Heart right ventricle (tissue), 16 donors: ENCODE results near the gene PELI2. TPM values are rescaled to one million over a fixed set of nuclear protein-coding genes. Genes with fewer than 3 reads are reported as not detected.
A peak's percentile ranks its signal among the peaks of the same experiment; 100 is the strongest.

Source experiments
- ATAC-seq, 8 donors: fragments of 200-7000 bp; cut with Tn5 transposase; one replicate each; pipeline ENCODE4 v1.9.1; 2020; ENCODE audit warnings: mild to moderate bottlenecking in 8 of 8, moderate library complexity in 8 of 8, moderate number of reproducible peaks in 1 of 8
- DNase-seq, 2 donors: peaks; one replicate each; pipeline ENCODE4 v3.0.0-alpha.2; 2020
- H3K27ac ChIP-seq, 10 donors: fragments of 200-600 bp; sonication (generic) in 2 of 10; one replicate each; pipeline versions ENCODE4 v1.5.0 to v1.8.0; 2020 to 2022; ENCODE audit warnings: mild to moderate bottlenecking in 3 of 10
- H3K27me3 ChIP-seq, 7 donors: fragments of 200-600 bp; one replicate each; pipeline ENCODE4 v1.8.0; 2021 to 2022; ENCODE audit warnings: mild to moderate bottlenecking in 2 of 7
- H3K36me3 ChIP-seq, 9 donors: fragments of 200-600 bp; sonication (generic) in 1 of 9; one replicate each; pipeline versions ENCODE4 v1.5.0 to v1.8.0; 2020 to 2022; ENCODE audit warnings: mild to moderate bottlenecking in 2 of 9
- H3K4me1 ChIP-seq, 9 donors: fragments of 200-600 bp; sonication (generic) in 1 of 9; one replicate each; pipeline versions ENCODE4 v1.5.0 to v1.8.0; 2020 to 2022; ENCODE audit warnings: mild to moderate bottlenecking in 4 of 9
- H3K4me3 ChIP-seq, 10 donors: fragments of 200-600 bp; sonication (generic) in 2 of 10; one replicate each; pipeline versions ENCODE4 v1.5.0 to v1.8.0; 2020 to 2022; ENCODE audit warnings: mild to moderate bottlenecking in 7 of 10, moderate library complexity in 2 of 10
- H3K9me3 ChIP-seq, 11 donors: fragments of 200-600 bp in 10 of 11; sonication (generic) in 2 of 11; one replicate each; pipeline versions ENCODE4 v1.5.0 to v1.8.0; 2013 to 2022; ENCODE audit warnings: mild to moderate bottlenecking in 2 of 11, control low read depth in 1 of 11, moderate library complexity in 1 of 11
- CTCF ChIP-seq, 9 donors: fragments of 200-600 bp; sonication (generic) in 2 of 9; IDR thresholded peaks; one replicate each; pipeline versions ENCODE4 v1.5.0 to v1.8.0; 2021 to 2022; ENCODE audit warnings: antibody characterized with exemption in 9 of 9, mild to moderate bottlenecking in 5 of 9, moderate library complexity in 1 of 9
- WGBS, 2 donors: extraction: QIAGEN DNeasy Blood & Tissue Kit; methylation state at CpG; one replicate each; pipeline ENCODE4 v1.1.7; 2013; ENCODE audit warnings: inconsistent platforms in 1 of 2; 5-methylcytosine and 5-hydroxymethylcytosine counted together
- intact Hi-C, 10 donors: fragments of 100-400 bp; cut with DNase I; formaldehyde crosslinking; loops; one replicate each; pipeline versions ENCODE4 v1.11.1 to v1.14.2; 2022
- polyA plus RNA-seq, 2 donors: library from polyadenylated mRNA; stranded (reverse); fragments of 200-250 nt; gene quantifications; one replicate each; pipeline ENCODE4 v1.2.3, GENCODE V29; 2013
- total RNA-seq, 10 donors: library from RNA; stranded (reverse); fragmentation: NEBNext Ultra II Directional in 3 of 10; extraction: Animal tissue kit (Norgen Biotek cat#: 25700) in 3 of 10; gene quantifications; one replicate each; pipeline versions ENCODE4 v1.2.1 to v1.2.4, GENCODE V29; 2021 to 2023
- donor health status: Arrhythmogenic right ventricular cardiomyopathy.
- donor health status: ischemic (EF 13 %, LVEDD 7.1; RV severe dilation, severe dysfunction).
- donor health status: healthy with polysubstance abuse.
- donor health status: DM: no; HTN: yes; CAD: no.
- donor health status: DM: no; HTN: no; CAD: no.
- donor health status: ischemic (EF 25% LVEDD 6.9; RV normal size, moderate dysfunction).
- donor health status: ischemic (EF 25% LVEDD 5.7; RV mildly dilated, moderate dysfunction).
- donor health status: healthy.
- donor health status: DM: yes; HTN: yes; CAD: no.
- donor health status: Ischemic cardiomyopathy.
- donor health status: ischemic (EF 35%, LVEDD 5.7; RV mildly dilated, moderate dysfunction).
- donor health status: nonischemic (EF 11% LVEDD 7.7; RV severe dilation, severe dysfunction).
- donor health status: DM: yes; HTN: yes; CAD: no.
- donor health status: PGD.
- donor health status: ischemic (EF 29% LVEDD 5.4; RV normal size, mild dysfunction).
- donor health status: nonischemic (EF 23%, LVEDD 6.1; RV moderate dilation, normal function).

Gene PELI2
- total and polyA plus RNA-seq, 12 donors = 0.87 to 4.9 (median 2.0) TPM

GRCh38 chr14:56118611-56119181, 485 bp downstream of the PELI2 start:
- H3K27me3 ChIP-seq = no peaks in the 10 kb centered on the region
- H3K4me3 ChIP-seq = peak overlapping the region; percentile 42 to 88 (median 79)
- H3K36me3 ChIP-seq = no peaks in the 10 kb centered on the region
- WGBS, 2 donors = 0% methylated on average over 75 to 85 of the region's 87 CpGs
- no peaks in the 10 kb centered on the region for H3K9me3 ChIP-seq
- DNase-seq = peak; percentile 21 to 55
- peak in 6 of 8 donors; percentile 22 to 68 (median 46) for ATAC-seq
- TF ChIP-seq CTCF (IDR thresholded peaks at IDR 0.05) = peak in 1 of 9 donors; percentile 1
- peaks cover 3 to 41% (median 18%) of the 10 kb centered on the region in 9 donors for H3K4me1 ChIP-seq
- intact Hi-C loops = loop anchor here in 4 of 10 donors (5.0 to 10.0 kb wide), 5 partner anchors 104 to 384 kb away; no protein-coding TSS in a partner anchor
- H3K27ac ChIP-seq = peak overlapping the region; percentile 83 to 94 (median 88)

- ATAC-seq (peak; percentile 52 to 84 (median 64)), DNase-seq (peak; percentile 31 to 61)
- Histone ChIP-seq H3K4me1 (peaks cover 3 to 41% (median 18%) of the 10 kb centered on the region in 9 donors), H3K4me3 (peak overlapping the region; percentile 42 to 88 (median 79)), H3K9me3 (no peaks in the 10 kb centered on the region), H3K27ac (peak overlapping the region; percentile 83 to 94 (median 88)), H3K36me3 (no peaks in the 10 kb centered on the region), H3K27me3 (no peaks in the 10 kb centered on the region)
- intact Hi-C loops = loop anchor here in 4 of 10 donors (5.0 to 10.0 kb wide), 5 partner anchors 103 to 385 kb away; no protein-coding TSS in a partner anchor
- TF ChIP-seq CTCF (IDR thresholded peaks at IDR 0.05) = peak in 2 of 9 donors; percentile 4 to 10
- WGBS, 2 donors = 2 to 5% methylated on average over 35 to 53 of the region's 53 CpGs
Observed at GRCh38 chr14:56119201-56119981, 1.2 kb downstream of the PELI2 start.

DNA sequence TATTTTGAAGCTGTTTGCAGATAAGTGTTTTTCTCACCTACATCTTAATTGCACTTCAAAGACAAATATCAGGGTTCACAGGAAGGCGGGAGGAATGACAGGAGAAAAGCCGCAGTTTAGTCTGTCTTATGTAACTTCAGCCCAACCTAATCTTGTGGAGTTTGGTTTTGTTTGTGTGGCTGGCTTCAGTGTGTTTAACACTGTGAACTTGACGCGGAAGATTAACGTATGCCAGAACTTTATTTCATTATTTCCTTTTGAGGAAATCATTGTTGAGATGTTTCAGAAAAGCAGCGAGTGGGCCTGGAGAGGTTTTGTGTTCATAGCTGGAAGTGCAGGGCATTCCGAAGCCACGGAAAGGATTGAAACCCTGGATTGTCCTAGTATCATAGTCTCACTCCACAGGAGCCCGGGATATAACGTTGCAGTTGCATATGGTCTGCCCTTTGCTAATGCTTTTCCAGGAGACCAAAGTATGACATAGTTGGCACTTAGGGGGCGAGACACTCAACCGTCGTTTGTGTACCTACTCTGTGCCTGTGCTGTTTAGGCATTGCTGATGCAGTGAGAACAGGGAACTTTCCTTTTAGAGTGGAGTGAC, 2.0 kb downstream of the PELI2 start:
- Histone ChIP-seq H3K4me1 (peaks cover 3 to 41% (median 18%) of the 10 kb centered on the region in 9 donors), H3K27ac (peak overlapping the region in 8 of 10 donors; percentile 42 to 94 (median 88)), H3K27me3 (no peaks in the 10 kb centered on the region), H3K4me3 (peak overlapping the region in 9 of 10 donors; percentile 69 to 88 (median 79)), H3K36me3 (no peaks in the 10 kb centered on the region), H3K9me3 (no peaks in the 10 kb centered on the region)
- TF ChIP-seq CTCF (IDR thresholded peaks at IDR 0.05) = peak in 2 of 9 donors; percentile 3 to 10
- peak in 2 of 8 donors; percentile 5 to 29 for ATAC-seq
- intact Hi-C loops = loop anchor here in 2 of 10 donors (10.0 kb wide), 1 partner anchor 215 kb away; no protein-coding TSS in a partner anchor
- WGBS, 2 donors = 22 to 24% methylated on average over 13 of the region's 13 CpGs
- peak in 1 of 2 donors; percentile 8 for DNase-seq

- no peak for DNase-seq
- Histone ChIP-seq H3K4me1 (peaks cover 3 to 38% (median 18%) of the 10 kb centered on the region in 9 donors), H3K27ac (no peak overlapping the region), H3K4me3 (no peak overlapping the region), H3K36me3 (no peaks in the 10 kb centered on the region), H3K9me3 (no peaks in the 10 kb centered on the region), H3K27me3 (no peaks in the 10 kb centered on the region)
- WGBS, 2 donors = 92 to 94% methylated on average over 3 of the region's 3 CpGs
- ATAC-seq = no peak
- intact Hi-C loops = loop anchor here in 2 of 10 donors (10.0 kb wide), 1 partner anchor 213 kb away; no protein-coding TSS in a partner anchor
- no peak for TF ChIP-seq CTCF (IDR thresholded peaks at IDR 0.05)
Observed at GRCh38 chr14:56121816-56122215, 3.6 kb downstream of the PELI2 start.
